HEK293 (cell line): ENCODE data around the gene SERTAD3.

Experiments used
- BCL11B ChIP-seq: fragments of 450-650 bp; formaldehyde crosslinking; IDR thresholded peaks from 2 replicates; pipeline ENCODE4 v1.5.1; 2016; ENCODE audit warnings: low read depth, missing biosample characterization, missing genetic modification characterization
- BCL6B ChIP-seq: fragments of 450-650 bp; formaldehyde crosslinking; IDR thresholded peaks from 2 replicates; pipeline ENCODE4 v1.5.1; 2017; ENCODE audit warnings: missing biosample characterization, missing genetic modification characterization
- CTCF ChIP-seq: fragments of 450-650 bp; formaldehyde crosslinking; IDR thresholded peaks from 2 replicates; pipeline ENCODE4 v1.5.1; 2016; ENCODE audit warnings: missing biosample characterization, missing genetic modification characterization
- EGR2 ChIP-seq: fragments of 450-650 bp; formaldehyde crosslinking; IDR thresholded peaks from 2 replicates; pipeline ENCODE4 v1.5.1; 2016; ENCODE audit warnings: low read depth, missing biosample characterization, missing genetic modification characterization
- GLIS1 ChIP-seq: fragments of 450-650 bp; formaldehyde crosslinking; IDR thresholded peaks from 2 replicates; pipeline ENCODE4 v1.5.1; 2016; ENCODE audit warnings: missing biosample characterization, missing genetic modification characterization
- IKZF3 ChIP-seq: fragments of 450-650 bp; IDR thresholded peaks from 2 replicates; pipeline ENCODE4 v1.5.0; 2018; ENCODE audit warnings: missing biosample characterization, mild to moderate bottlenecking, missing genetic modification characterization, moderate library complexity
- KLF7 ChIP-seq: fragments of 450-650 bp; formaldehyde crosslinking; IDR thresholded peaks from 2 replicates; pipeline ENCODE4 v1.5.1; 2016; ENCODE audit warnings: missing biosample characterization, missing genetic modification characterization, borderline replicate concordance
- KLF9 ChIP-seq: fragments of 450-650 bp; formaldehyde crosslinking; IDR thresholded peaks from 2 replicates; pipeline ENCODE4 v1.5.1; 2016; ENCODE audit warnings: missing biosample characterization, missing genetic modification characterization, low read depth
- OSR2 ChIP-seq: fragments of 450-650 bp; formaldehyde crosslinking; IDR thresholded peaks from 2 replicates; pipeline ENCODE4 v1.5.1; 2016; ENCODE audit warnings: missing biosample characterization, missing genetic modification characterization
- PRDM1 ChIP-seq: fragments of 450-650 bp; formaldehyde crosslinking; IDR thresholded peaks from 2 replicates; pipeline ENCODE4; 2016; ENCODE audit warnings: missing biosample characterization, missing genetic modification characterization
- SP3 ChIP-seq: fragments of 450-650 bp; formaldehyde crosslinking; IDR thresholded peaks from 2 replicates; pipeline ENCODE4 v1.5.1; 2016; ENCODE audit warnings: missing biosample characterization, missing genetic modification characterization
- SP7 ChIP-seq: fragments of 450-650 bp; formaldehyde crosslinking; IDR thresholded peaks from 2 replicates; pipeline ENCODE4 v1.5.1; 2016; ENCODE audit warnings: missing biosample characterization, missing genetic modification characterization
- YY2 ChIP-seq: fragments of 450-650 bp; formaldehyde crosslinking; IDR thresholded peaks from 2 replicates; pipeline ENCODE4 v1.5.1; 2016; ENCODE audit warnings: missing biosample characterization, missing genetic modification characterization
- ZBTB10 ChIP-seq: fragments of 450-650 bp; formaldehyde crosslinking; IDR thresholded peaks from 2 replicates; pipeline ENCODE4 v1.5.1; 2016; ENCODE audit warnings: missing biosample characterization, missing genetic modification characterization
- ZBTB20 ChIP-seq: fragments of 450-650 bp; formaldehyde crosslinking; IDR thresholded peaks from 2 replicates; pipeline ENCODE4 v1.5.1; 2016; ENCODE audit warnings: missing biosample characterization, missing genetic modification characterization
- ZBTB21 ChIP-seq: fragments of 450-650 bp; formaldehyde crosslinking; IDR thresholded peaks from 2 replicates; pipeline ENCODE4 v1.5.1; 2017; ENCODE audit warnings: missing biosample characterization, missing genetic modification characterization
- ZBTB7A ChIP-seq: fragments of 450-650 bp; formaldehyde crosslinking; IDR thresholded peaks from 2 replicates; pipeline ENCODE4 v1.5.1; 2016; ENCODE audit warnings: low read depth, missing biosample characterization, missing genetic modification characterization
- ZFHX2 ChIP-seq: fragments of 450-650 bp; formaldehyde crosslinking; conservative IDR thresholded peaks from 2 replicates; pipeline ENCODE4 v1.5.1; 2016; ENCODE audit warnings: missing biosample characterization, missing genetic modification characterization
- ZNF10 ChIP-seq: fragments of 450-650 bp; formaldehyde crosslinking; IDR thresholded peaks from 2 replicates; pipeline ENCODE4 v1.5.1; 2017; ENCODE audit warnings: missing biosample characterization, missing genetic modification characterization
- ZNF239 ChIP-seq: fragments of 450-650 bp; formaldehyde crosslinking; IDR thresholded peaks from 2 replicates; pipeline ENCODE4 v1.5.1; 2016; ENCODE audit warnings: missing biosample characterization, missing genetic modification characterization
- ZNF350 ChIP-seq: fragments of 450-650 bp; formaldehyde crosslinking; IDR thresholded peaks from 2 replicates; pipeline ENCODE4 v1.5.0; 2017; ENCODE audit warnings: missing biosample characterization, mild to moderate bottlenecking, missing genetic modification characterization
- ZNF514 ChIP-seq: fragments of 450-650 bp; formaldehyde crosslinking; IDR thresholded peaks from 2 replicates; pipeline ENCODE4 v1.5.1; 2016; ENCODE audit warnings: missing biosample characterization, missing genetic modification characterization
- ZNF548 ChIP-seq: fragments of 450-650 bp; formaldehyde crosslinking; IDR thresholded peaks from 2 replicates; pipeline ENCODE4 v1.5.1; 2016; ENCODE audit warnings: missing biosample characterization, missing genetic modification characterization
- ZNF555 ChIP-seq: fragments of 450-650 bp; formaldehyde crosslinking; conservative IDR thresholded peaks from 2 replicates; pipeline ENCODE4 v1.5.1; 2017; ENCODE audit warnings: missing biosample characterization, mild to moderate bottlenecking, missing genetic modification characterization, inconsistent platforms
- ZNF580 ChIP-seq: fragments of 450-650 bp; formaldehyde crosslinking; IDR thresholded peaks from 2 replicates; pipeline ENCODE4 v1.5.1; 2016; ENCODE audit warnings: missing biosample characterization, missing genetic modification characterization
- ZNF596 ChIP-seq: fragments of 450-650 bp; IDR thresholded peaks from 2 replicates; pipeline ENCODE4 v1.5.0; 2018; ENCODE audit warnings: missing biosample characterization, mild to moderate bottlenecking, missing genetic modification characterization, moderate library complexity
- ZNF600 ChIP-seq: fragments of 450-650 bp; formaldehyde crosslinking; IDR thresholded peaks from 2 replicates; pipeline ENCODE4 v1.5.1; 2016; ENCODE audit warnings: missing biosample characterization, missing genetic modification characterization
- ZNF621 ChIP-seq: fragments of 450-650 bp; formaldehyde crosslinking; IDR thresholded peaks from 2 replicates; pipeline ENCODE4 v1.5.1; 2017; ENCODE audit warnings: missing biosample characterization, missing genetic modification characterization
- ZNF623 ChIP-seq: fragments of 450-650 bp; formaldehyde crosslinking; IDR thresholded peaks from 2 replicates; pipeline ENCODE4 v1.5.1; 2016; ENCODE audit warnings: missing biosample characterization, missing genetic modification characterization
- ZNF629 ChIP-seq: fragments of 450-650 bp; formaldehyde crosslinking; IDR thresholded peaks from 2 replicates; pipeline ENCODE4 v1.5.1; 2017; ENCODE audit warnings: missing biosample characterization, missing genetic modification characterization
- ZNF639 ChIP-seq: fragments of 450-650 bp; formaldehyde crosslinking; IDR thresholded peaks from 2 replicates; pipeline ENCODE4 v1.5.1; 2016; ENCODE audit warnings: missing biosample characterization, missing genetic modification characterization
- ZNF747 ChIP-seq: fragments of 450-650 bp; formaldehyde crosslinking; IDR thresholded peaks from 2 replicates; pipeline ENCODE4 v1.5.1; 2016; ENCODE audit warnings: missing biosample characterization, missing genetic modification characterization
- ZNF791 ChIP-seq: fragments of 450-650 bp; formaldehyde crosslinking; IDR thresholded peaks from 2 replicates; pipeline ENCODE4 v1.5.1; 2016; ENCODE audit warnings: missing biosample characterization, missing genetic modification characterization
- ZSCAN16 ChIP-seq: fragments of 450-650 bp; formaldehyde crosslinking; IDR thresholded peaks from 2 replicates; pipeline ENCODE4 v1.5.1; 2016; ENCODE audit warnings: missing biosample characterization, missing genetic modification characterization
- ZSCAN30 ChIP-seq: fragments of 450-650 bp; IDR thresholded peaks from 2 replicates; pipeline ENCODE4 v1.5.1; 2018; ENCODE audit warnings: missing biosample characterization, mild to moderate bottlenecking, missing genetic modification characterization, moderate library complexity

The SERTAD3 gene

GRCh38 chr19:40403262-40403984, 40.7 kb downstream of the SERTAD3 start (continued):
- TF ChIP-seq ZNF350 (tag by site-specific recombination) (no peak), SP3 (peak; percentile 88), SP7 (peak; percentile 83), KLF9 (tag by site-specific recombination) (peak; percentile 95), ZBTB21 (tag by site-specific recombination) (peak; percentile 81), ZNF555 (no peak), ZSCAN30 (tag by site-specific recombination) (peak; percentile 64), ZNF639 (peak; percentile 92), ZNF621 (no peak), ZNF623 (tag by site-specific recombination) (no peak; the same call in 1 of the 2 replicates), ZBTB7A (peak; percentile 64; the same call in 1 of the 2 replicates), BCL6B (tag by site-specific recombination) (no peak), PRDM1 (tag by site-specific recombination) (no peak), ZNF629 (tag by site-specific recombination) (0 out of 2 replicates have a peak, but pooled peaks have one; percentile 14), OSR2 (tag by site-specific recombination) (no peak), BCL11B (tag by site-specific recombination) (peak; percentile 63; the same call in 1 of the 2 replicates), CTCF (tag by site-specific recombination) (peak; percentile 68; the same call in 1 of the 2 replicates), ZFHX2 (tag by site-specific recombination) (peak; percentile 83), EGR2 (tag by site-specific recombination) (peak; percentile 76), ZSCAN16 (tag by site-specific recombination) (0 out of 2 replicates have a peak, but pooled peaks have one; percentile 29), ZNF514 (tag by site-specific recombination) (no peak), ZBTB10 (tag by site-specific recombination) (0 out of 2 replicates have a peak, but pooled peaks have one; percentile 35), IKZF3 (tag by site-specific recombination) (no peak; the same call in 1 of the 2 replicates), ZNF791 (tag by site-specific recombination) (no peak), ZNF580 (peak; percentile 98), YY2 (peak; percentile 27; the same call in 1 of the 2 replicates), ZNF747 (no peak), ZNF10 (tag by site-specific recombination) (no peak), KLF7 (tag by site-specific recombination) (peak; percentile 69; the same call in 1 of the 2 replicates), ZNF600 (tag by site-specific recombination) (peak; percentile 86), ZNF548 (peak; percentile 66; the same call in 1 of the 2 replicates), ZNF239 (tag by site-specific recombination) (0 out of 2 replicates have a peak, but pooled peaks have one; percentile 19), GLIS1 (tag by site-specific recombination) (peak; percentile 50; the same call in 1 of the 2 replicates), ZNF596 (tag by site-specific recombination) (no peak), ZBTB20 (tag by site-specific recombination) (no peak)
